Inferior parietal cortex (tissue), 1 donor: ENCODE measurements around the gene SEC61G.
A peak's percentile ranks its signal among the peaks of the same experiment; 100 is the strongest.

ENCODE experiments used
- DNase-seq: peaks from one replicate; pipeline ENCODE4 v3.0.0-alpha.2; 2016; ENCODE audit errors: extremely low spot score

Gene SEC61G

DNA sequence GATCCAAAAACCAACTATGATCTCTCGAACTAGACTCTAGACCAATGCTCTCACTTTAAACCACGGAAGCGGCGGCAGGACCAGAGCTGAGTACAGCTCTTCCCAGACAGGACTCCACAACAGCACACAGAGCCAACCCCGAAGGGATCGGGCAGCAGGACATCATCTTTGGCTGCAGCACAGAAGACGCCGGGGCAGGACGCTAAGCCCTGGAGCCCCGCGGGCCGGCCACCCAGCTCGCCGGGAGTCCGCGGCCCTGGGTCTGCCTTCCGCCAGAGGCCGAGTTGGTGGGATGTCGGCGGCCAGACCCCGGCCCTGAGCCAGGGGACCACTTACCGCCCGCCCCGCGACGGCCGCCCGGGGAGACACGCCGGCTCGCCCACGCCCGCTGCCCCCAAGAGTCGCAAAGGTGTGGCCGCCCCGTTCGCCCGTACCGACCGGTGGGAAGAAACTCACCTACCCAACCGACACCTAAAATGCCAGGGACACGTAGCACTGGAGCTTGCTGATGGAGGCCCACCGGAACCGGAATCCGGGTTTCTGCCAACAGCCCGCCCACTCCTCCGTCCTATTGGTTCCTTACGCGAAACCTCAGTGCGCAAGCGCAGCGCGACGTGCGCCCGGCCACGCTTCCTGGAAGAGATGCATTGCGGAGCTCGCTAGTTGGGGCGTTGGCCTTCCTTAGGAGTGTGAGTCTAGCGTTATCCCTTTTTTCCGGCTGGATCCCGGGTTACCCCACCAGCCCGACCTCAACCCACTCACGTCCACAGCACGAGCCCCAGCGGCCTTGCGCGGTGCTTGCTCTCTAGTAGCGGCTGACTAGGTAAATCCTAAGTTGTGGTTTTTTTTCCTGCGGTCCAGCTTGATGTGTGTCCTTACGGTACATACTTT lies at the start of gene SEC61G:
TSS of gene SEC61G (minus strand) at position 510 of the 891 bp plus-strand sequence. CDS start 1,623 bp downstream, outside the sequence.
- DNase-seq, result peak; percentile 98

- DNase-seq, result no peak
Measured at GRCh38 chr7:54802841-54803240, 43.8 kb upstream of the SEC61G start.

DNA sequence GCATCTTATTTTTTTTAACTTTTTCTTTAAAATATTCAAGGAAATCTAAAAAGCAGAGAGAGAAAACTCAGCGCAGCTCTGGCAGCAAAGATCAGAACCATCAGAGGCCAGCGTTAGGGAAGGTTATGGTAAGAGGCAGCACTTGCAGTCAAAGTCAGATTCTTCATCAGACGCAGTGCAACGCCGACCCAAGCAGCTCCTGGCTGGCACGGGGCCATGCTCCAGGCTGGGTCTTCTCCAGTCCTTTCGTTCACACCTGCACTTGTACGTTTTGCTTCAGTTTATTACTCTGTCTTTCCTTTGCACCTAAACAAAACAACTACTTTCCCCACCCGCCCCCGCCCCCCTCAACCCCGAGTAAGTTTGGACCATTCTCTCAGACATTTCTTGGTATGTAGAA lies 43.1 kb upstream of the SEC61G start:
- DNase-seq, result no peak

GRCh38 chr7:54799792-54800191 lies 40.8 kb upstream of the SEC61G start:
- DNase-seq, result no peak

DNA sequence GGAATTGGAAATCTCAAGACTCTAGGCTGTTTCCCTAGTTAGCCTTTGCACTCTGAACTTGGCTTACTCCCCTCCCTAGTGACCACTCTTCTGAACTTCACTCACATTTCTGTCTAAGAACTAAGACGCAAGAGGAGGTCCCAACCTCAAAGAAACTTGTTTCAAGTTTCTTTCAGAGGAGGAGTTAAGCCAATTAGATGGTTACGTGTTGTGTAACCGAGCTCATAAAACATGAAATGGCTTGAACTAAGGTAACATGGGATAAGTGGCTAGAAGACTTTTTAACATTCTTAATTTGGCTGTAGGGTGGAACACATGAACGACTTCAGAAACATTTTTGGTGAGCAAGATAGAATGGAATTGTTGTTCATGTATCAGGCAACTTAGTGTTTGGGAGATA lies 39.5 kb upstream of the SEC61G start:
- DNase-seq, result no peak

- no peak for DNase-seq
Measured at GRCh38 chr7:54796853-54797252, 37.8 kb upstream of the SEC61G start.

DNA sequence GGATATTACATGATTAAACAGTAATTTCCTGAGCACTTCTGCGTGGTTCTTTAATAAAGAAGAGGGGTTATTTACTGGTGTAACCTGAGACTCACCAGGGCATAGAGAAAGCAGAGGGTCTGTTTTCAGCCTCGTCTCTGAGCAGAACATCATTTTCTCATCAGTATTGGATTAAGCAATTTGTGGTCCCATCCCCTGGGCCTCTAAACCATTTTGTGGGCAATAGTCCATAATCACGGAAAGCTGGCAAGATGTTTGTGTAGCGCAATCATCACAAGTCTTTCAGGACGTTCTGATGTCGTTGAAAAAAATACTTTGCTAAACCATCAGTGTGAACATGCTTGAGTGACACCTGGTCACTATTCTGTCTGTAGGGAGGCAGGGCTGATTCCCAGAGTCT lies 37.1 kb upstream of the SEC61G start:
- no peak for DNase-seq

GRCh38 chr7:54792383-54792782 lies 33.4 kb upstream of the SEC61G start:
- DNase-seq, result no peak

GRCh38 chr7:54788664-54789063 lies 29.7 kb upstream of the SEC61G start:
- DNase-seq, result peak; percentile 70

GRCh38 chr7:54785261-54785660 lies 26.2 kb upstream of the SEC61G start:
- DNase-seq, result no peak

DNA sequence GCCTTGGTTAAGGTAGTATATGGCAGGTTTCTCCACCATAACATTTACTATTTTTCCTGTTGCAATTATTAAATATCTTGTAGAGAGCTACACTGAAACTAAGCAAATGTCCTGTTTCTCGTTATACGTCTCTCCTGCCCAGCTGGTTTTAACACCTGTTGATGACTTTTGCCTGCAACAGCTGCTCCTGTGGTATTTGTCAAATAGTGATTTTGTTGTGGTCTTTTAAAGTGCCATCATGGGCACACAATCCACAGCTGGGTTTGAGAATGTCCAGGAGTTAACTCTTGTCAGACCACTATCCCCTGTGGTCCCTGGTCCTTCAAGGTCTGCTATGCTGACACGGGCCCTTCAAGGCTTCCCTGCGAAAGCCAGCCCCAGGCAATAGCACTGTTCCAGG lies 24.9 kb upstream of the SEC61G start:
- no peak for DNase-seq

DNA sequence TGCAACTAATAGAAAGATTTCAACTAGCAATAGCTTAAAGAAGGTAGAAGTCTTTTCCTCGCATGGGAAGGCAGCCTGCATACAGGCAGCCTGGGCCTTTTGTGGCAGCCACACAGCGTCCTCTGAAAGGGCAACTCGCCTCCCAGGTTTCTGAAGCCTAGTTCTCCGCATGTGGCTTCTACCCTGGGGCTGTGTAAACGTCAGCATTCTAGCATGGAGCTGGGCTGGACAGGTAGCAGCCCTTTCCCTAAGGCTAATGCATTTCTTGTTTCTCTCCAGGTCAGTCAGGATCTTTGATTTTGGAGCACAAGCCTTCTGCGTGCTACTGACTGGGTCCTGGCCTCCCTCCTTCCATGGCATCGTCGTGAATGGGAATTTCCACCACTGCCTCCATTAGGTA lies 23.8 kb upstream of the SEC61G start:
- DNase-seq, result no peak

GRCh38 chr7:54782314-54782713 lies 23.3 kb upstream of the SEC61G start:
- no peak for DNase-seq

DNA sequence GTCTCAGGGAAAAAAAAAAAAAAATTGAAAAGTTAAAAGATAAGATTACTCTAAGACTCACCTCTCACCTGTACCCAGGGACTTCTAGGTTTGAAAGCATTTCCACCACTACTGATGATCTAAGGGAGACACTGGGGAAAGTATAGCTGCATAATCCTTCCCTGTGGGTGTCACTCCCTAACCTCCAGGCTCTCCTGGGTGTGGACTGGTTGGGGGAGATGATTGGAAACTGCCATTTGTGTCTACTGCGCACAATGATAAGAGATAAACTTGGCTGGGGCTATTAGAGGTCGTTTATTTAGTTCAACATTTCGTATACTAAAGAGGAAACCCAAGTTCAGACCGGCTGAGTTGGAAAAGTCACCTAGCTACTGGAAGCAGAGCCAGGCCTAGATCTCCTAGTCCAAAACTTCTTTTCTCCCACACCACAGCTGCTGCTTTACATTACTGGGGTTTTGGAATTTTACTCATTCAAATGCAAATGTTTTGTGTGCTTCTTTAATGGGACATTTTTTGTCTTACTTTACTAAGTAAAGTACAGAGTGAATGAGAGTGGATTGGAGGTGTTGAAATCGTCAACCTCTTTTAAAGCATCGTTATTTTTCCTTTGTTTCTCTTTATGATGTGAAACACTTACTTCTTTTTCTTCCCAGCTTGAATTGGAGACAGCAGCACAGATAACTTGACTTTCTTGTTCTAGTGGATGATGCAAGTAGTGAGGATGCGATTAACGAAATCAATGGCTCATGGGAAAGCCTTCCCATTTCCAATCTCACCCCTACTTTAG lies 22.3 kb upstream of the SEC61G start:
- DNase-seq, result no peak

- DNase-seq, result no peak
Measured at GRCh38 chr7:54780490-54780889, 21.5 kb upstream of the SEC61G start.

- no peak for DNase-seq
Measured at GRCh38 chr7:54778696-54779540, 19.9 kb upstream of the SEC61G start.

GRCh38 chr7:54778166-54778565 lies 19.2 kb upstream of the SEC61G start:
- no peak for DNase-seq

DNA sequence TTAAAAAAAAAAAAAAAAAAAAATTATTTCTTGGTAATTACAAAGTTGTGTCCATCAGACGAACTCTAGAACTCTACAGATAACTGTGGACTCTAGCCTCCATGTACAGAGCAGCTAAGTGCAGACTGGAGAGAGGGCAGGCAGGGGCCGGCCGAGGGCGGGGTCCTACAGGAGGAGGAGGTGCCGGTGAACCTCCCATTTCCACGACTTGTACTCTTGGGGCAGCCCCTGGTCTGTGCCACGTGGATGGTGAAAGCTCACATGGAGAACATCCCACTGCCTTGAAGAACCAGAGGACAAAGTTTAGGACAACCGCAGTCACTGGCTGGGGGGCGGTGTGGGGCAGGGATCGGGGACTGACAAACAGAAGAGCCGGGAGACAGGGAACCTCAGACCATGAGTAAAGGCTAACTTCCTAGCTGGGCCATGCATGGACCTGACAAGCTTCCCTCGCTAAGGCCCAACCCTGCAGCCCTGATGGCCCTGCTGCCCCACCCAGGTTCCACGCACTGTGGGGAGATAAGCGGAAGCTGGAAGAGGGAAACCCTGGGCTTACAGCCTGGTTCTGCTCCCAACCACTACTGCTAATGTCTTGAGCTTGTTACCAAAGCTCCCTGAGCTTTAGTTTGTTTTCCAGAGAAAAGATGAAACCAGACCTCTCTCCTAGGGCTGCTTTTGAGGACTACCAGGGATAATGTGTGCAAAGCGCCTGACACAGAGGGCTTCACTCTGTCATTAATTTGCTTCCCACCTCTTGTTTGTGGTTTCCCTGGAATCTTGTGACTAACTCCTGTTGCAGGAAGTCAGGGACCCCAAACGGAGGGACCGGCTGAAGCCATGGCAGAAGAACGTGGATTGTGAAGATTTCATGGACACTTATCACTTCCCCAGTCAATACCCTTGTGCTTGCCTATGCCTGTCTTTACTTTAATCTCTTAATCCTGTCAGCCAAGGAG lies 16.1 kb upstream of the SEC61G start:
- no peak for DNase-seq

DNA sequence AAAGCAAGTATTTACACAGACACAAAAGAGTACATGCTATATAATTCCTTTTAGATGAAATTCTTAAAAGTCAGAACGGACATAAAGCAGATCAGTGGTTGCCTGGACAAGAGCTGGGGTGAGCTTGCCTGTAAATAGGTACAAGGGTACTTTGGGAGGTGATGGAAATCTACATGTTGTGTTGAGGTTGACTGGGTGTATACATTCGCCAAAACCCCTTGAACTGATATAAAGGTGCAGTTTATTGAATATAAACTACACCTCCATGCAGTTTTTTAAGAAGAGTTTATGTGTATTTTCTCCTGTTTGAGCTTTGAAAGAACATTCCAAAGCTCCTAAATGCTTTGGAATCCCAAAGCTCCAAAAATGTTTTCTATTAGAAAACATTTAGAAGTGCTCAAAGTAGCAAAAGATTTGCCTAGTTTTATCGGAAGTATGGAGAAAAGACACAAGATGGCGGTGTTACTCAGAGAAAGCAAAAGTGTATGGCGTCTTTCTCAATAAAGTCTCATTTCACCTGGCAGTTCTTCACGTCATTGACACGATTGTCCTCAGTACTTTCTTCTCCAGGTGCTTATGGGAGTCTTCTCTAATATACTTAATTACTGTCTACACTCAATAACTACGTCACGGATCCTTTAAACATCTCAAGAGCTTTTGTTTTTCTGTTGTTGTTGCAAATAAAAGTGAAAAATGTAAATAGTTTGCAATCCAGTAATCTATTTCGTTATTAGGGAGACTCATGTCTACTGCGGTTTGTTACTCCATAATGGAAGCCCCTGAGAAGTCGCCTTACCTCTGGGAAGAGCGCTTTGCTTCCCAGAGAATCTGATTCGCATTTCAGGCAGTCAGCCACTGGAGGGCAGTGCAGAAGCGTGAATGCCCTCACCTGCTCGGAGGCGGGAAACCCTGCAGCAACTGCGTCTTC lies 14.7 kb upstream of the SEC61G start:
- peak; percentile 87 for DNase-seq

- DNase-seq, result no peak
Measured at GRCh38 chr7:54769203-54769602, 10.2 kb upstream of the SEC61G start.
